WERI-Rb-1 (cell line): ENCODE results near the gene IL13.
"Not testable (repeated sequence)": the region's sequence is repeated elsewhere in the genome, so short reads cannot be mapped to it uniquely, and the experiment has no call there.

Source experiments
- DNase-seq: peaks from one replicate; pipeline ENCODE4 v3.0.0-alpha.2; 2020
- H3K27ac ChIP-seq: fragments of 250-450 bp; sonication (Bioruptor Pico); 2 replicates; pipeline ENCODE4 v1.5.1; 2020; ENCODE audit warnings: mild to moderate bottlenecking, moderate library complexity
- H3K27me3 ChIP-seq: fragments of 250-450 bp; sonication (Bioruptor Pico); 2 replicates; pipeline ENCODE4 v1.5.1; 2021; ENCODE audit warnings: mild to moderate bottlenecking, low read depth, moderate library complexity; ENCODE audit not compliant: insufficient read depth, severe bottlenecking
- H3K36me3 ChIP-seq: fragments of 250-450 bp; sonication (Bioruptor Pico); 2 replicates; pipeline ENCODE4 v1.5.1; 2020; ENCODE audit warnings: mild to moderate bottlenecking, moderate library complexity
- H3K4me3 ChIP-seq: 2 replicates; pipeline ENCODE4 v1.5.1; 2011; ENCODE audit warnings: low read depth, mild to moderate bottlenecking, control low read depth, low read length
- H3K9me3 ChIP-seq: fragments of 250-450 bp; sonication (Bioruptor Pico); 2 replicates; pipeline ENCODE4 v1.5.1; 2021; ENCODE audit warnings: mild to moderate bottlenecking, moderate library complexity; ENCODE audit not compliant: severe bottlenecking
- CTCF ChIP-seq: IDR thresholded peaks from 2 replicates; pipeline ENCODE4 v1.5.1; 2011; ENCODE audit warnings: low read depth, mild to moderate bottlenecking, control low read depth, inconsistent platforms, low read length

The IL13 gene

GRCh38 chr5:132688536-132689339, 30.8 kb downstream of the IL13 start:
- TF ChIP-seq CTCF: no peak
- Histone ChIP-seq H3K4me3 (no peak overlapping the region), H3K27me3 (no peaks in the 10 kb centered on the region), H3K9me3 (no peaks in the 10 kb centered on the region), H3K27ac (no peak overlapping the region), H3K36me3 (no peaks in the 10 kb centered on the region; the same call in 1 of the 2 replicates)
- DNase-seq: no peak

GRCh38 chr5:132689513-132689912, 31.5 kb downstream of the IL13 start:
- Histone ChIP-seq H3K4me3 (no peak overlapping the region), H3K27ac (no peak overlapping the region), H3K27me3 (no peaks in the 10 kb centered on the region), H3K9me3 (no peaks in the 10 kb centered on the region), H3K36me3 (no peaks in the 10 kb centered on the region; the same call in 1 of the 2 replicates)
- DNase-seq: no peak
- no peak for TF ChIP-seq CTCF

GRCh38 chr5:132690156-132690555, 32.2 kb downstream of the IL13 start:
- no peak for TF ChIP-seq CTCF
- no peak overlapping the region for H3K27ac ChIP-seq
- no peak overlapping the region for H3K4me3 ChIP-seq
- H3K27me3 ChIP-seq: no peaks in the 10 kb centered on the region
- no peaks in the 10 kb centered on the region; the same call in 1 of the 2 replicates for H3K36me3 ChIP-seq
- DNase-seq: no peak
- H3K9me3 ChIP-seq: no peaks in the 10 kb centered on the region

GRCh38 chr5:132691755-132692631, 34.0 kb downstream of the IL13 start:
- H3K4me3 ChIP-seq, H3K27me3 ChIP-seq, H3K27ac ChIP-seq, DNase-seq, H3K36me3 ChIP-seq, H3K9me3 ChIP-seq: not testable (repeated sequence)

GRCh38 chr5:132692632-132692967, 34.6 kb downstream of the IL13 start:
- Histone ChIP-seq H3K36me3 (peaks cover 8% of the 10 kb centered on the region), H3K4me3 (no peak overlapping the region), H3K27me3 (no peaks in the 10 kb centered on the region), H3K27ac (no peak overlapping the region), H3K9me3 (no peaks in the 10 kb centered on the region)
- TF ChIP-seq CTCF: no peak
- no peak for DNase-seq

- peaks cover 26% of the 10 kb centered on the region for H3K36me3 ChIP-seq
- H3K27me3 ChIP-seq: no peaks in the 10 kb centered on the region
- DNase-seq: no peak
- H3K4me3 ChIP-seq: no peak overlapping the region
- no peak overlapping the region for H3K27ac ChIP-seq
- no peaks in the 10 kb centered on the region for H3K9me3 ChIP-seq
- no peak for TF ChIP-seq CTCF
Measured at GRCh38 chr5:132695956-132696355, 38.0 kb downstream of the IL13 start.
